Thyroid gland (tissue), 4 donors: ENCODE data around the gene DNAL4.

ENCODE experiments used
- CTCF ChIP-seq, 6 experiments: fragments of 200-600 bp in 3 of 6; fragments of 450-650 bp in 3 of 6; sonication (generic) in 3 of 6; IDR thresholded peaks; one replicate each; pipeline ENCODE4 v1.5.1; 2016 to 2019; ENCODE audit warnings: antibody characterized with exemption in 6 of 6, mild to moderate bottlenecking in 2 of 6, inconsistent platforms in 1 of 6, moderate library complexity in 1 of 6
- POLR2A ChIP-seq, 2 donors: fragments of 450-650 bp; IDR thresholded peaks; one replicate each; pipeline ENCODE4 v1.6.1; 2017; ENCODE audit warnings: antibody characterized with exemption in 2 of 2, mild to moderate bottlenecking in 2 of 2, moderate library complexity in 1 of 2

GRCh38 chr22:38788846-38789245 is 5.1 kb downstream of the DNAL4 start:
- no peak for TF ChIP-seq CTCF (IDR thresholded peaks at IDR 0.05)
- no peak for TF ChIP-seq POLR2A (IDR thresholded peaks at IDR 0.05)
